T-helper 22 cell (primary cell): ENCODE measurements around the gene MCF2L2.
"Not testable (repeated sequence)": the region's sequence is repeated elsewhere in the genome, so short reads cannot be mapped to it uniquely, and the experiment has no call there.

Experiments
- DNase-seq: peaks from one replicate; pipeline ENCODE4 v3.0.0-alpha.2; 2020; ENCODE audit warnings: low read depth

The MCF2L2 gene

GRCh38 chr3:183202004-183202722, 226.3 kb downstream of the MCF2L2 start:
- DNase-seq = no peak

- no peak for DNase-seq
Measured at GRCh38 chr3:183198939-183199338, 229.5 kb downstream of the MCF2L2 start.

DNA sequence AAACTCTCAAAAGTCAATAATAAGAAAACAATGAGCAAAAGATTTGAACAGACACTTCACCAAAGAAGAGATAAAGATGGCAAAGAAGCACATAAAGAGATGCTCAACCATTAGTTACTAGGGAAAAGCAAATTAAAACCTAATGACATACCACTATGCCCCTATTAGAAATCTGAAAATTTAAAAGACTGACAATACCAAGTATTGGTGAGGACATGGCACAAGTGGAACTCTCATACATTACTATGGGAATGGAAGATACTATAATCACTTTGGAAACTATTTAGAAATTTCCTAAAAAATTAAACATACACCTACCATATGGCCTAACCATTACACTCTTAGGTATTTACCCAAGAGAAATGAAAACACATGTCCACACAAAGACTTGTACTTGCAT, 230.7 kb downstream of the MCF2L2 start:
- no peak for DNase-seq

GRCh38 chr3:183195266-183195665, 233.2 kb downstream of the MCF2L2 start:
- DNase-seq = no peak

DNA sequence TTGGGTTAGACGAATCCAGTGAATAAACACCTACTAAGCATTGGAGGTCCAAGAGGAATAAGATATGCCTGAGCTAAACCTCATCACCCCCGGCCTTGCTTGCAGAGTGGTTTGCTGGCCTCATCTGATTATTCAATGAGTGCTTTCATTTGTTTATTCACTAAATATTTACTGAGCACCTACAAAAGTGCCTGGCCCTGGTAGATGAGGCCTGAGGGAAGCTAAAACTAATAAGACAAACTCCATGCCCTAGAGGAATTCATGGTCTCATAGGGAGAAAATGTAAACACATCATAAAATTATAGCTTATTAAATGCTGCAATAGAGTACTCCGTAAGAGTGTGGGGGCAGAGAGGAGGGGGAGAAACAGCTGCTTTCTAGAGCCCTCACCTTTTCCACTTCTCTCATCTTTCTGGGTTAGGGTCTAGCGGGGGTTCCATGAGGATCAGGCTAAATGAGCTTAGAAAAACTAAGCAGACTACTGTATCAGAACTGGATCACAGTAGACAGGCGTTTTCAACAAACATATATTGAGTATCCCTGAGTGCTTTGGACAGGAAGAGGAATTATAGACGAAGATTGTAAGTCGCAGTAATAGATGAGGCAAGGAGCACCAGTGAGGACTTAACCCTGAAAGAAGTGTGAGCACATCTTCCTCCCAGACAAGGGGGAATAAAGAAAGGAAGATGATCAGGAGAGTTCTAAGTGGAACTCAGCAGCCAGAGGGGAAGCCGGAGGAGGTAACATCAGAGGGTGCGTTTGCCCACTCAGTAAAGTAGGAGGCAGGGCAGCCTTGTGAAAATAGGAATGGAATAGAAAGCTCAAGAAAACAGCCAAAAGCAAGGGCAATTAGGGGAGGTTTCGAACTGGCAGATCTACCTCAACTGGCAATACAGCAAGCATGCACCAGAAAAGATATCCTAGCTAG, 234.4 kb downstream of the MCF2L2 start:
- no peak for DNase-seq

GRCh38 chr3:183192650-183193300, 235.6 kb downstream of the MCF2L2 start:
- DNase-seq = no peak

DNA sequence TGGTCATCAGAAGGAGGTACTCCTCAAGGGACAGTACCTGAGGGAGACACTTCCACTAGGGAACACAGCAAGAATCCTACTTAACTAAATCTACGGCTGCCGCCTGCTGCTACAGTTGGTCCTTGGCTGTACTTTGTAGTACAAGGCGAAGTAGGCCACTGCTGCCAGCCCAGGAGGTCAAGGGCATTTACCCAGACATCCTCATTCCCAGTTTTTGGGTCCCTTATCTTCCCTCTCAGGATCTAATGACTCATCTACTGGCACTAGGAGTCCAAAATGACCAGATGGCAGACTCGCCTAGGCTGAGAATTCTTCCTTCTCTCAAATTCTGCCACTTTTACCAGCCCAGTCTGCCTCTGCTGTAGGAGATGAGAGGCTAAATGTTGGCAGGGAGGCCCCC, 238.8 kb downstream of the MCF2L2 start:
- no peak for DNase-seq

DNA sequence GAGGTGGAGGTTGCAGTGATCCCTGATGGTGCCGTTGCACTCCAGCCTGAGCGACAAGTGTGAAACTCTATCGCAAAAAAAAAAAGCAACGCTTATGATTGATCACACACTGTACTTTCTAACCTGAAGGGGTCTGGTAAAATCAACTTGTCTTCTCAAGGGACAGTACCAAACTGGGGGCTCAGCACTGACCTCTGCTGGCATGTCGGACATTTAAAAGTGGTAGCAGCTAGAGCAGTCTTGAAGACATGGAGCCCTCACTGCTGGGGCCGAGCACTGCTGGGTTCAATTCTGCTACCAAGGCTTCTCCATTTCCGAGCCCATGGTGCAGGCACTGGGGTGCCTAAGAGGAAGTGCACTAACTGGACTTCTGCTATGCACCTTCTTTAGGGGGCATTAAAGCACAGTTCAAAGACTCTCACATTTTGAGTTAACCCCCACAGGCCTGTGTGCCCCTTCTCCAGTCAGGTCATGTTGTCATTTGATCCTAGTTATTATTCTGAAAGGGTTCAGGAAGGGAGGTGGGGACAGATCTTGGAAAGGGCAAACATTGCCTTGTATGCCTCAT, 239.4 kb downstream of the MCF2L2 start:
- no peak for DNase-seq

DNA sequence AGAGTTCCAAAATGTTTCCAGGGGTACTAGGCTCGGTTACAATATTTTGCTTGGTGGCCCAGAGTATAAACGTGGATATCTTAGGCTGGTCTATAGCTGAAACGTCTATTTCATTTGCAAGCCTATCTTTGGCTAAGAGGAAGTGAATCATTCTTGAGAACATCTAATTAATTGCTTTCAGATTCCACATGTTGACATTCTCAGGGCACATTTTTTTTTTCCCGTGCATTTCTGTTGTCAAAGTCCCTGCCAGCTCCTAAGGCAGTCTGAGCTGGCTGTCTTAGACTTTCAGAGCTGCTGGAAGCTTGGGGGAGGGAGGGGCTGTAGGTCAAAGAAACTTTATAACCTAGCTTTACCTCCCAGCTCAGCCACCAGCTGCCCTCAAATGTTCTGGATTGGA, 242.7 kb downstream of the MCF2L2 start:
- DNase-seq = no peak

GRCh38 chr3:183182732-183183610, 245.4 kb downstream of the MCF2L2 start:
- no peak for DNase-seq

DNA sequence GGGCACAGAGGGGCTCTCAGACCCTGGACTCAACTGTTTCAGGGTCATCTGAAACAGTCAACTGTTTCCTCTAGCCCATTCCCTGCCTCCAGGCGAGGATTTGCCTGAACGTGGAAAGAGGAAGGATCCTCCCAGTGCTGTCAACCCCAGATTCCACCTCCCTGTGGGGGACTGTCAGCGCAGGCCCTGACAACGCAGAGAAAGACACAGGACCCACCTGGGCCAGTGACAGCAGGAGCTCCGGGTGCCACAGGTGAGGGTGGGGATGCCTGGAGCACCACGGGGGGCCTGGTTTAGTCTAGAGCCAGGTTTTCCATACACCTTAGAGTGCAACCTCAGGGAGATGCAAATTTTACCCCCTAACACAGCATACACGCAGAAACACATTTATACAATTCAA, 246.3 kb downstream of the MCF2L2 start:
- no peak for DNase-seq

GRCh38 chr3:183181606-183182005, 246.8 kb downstream of the MCF2L2 start:
- DNase-seq = no peak

- no peak for DNase-seq
Measured at GRCh38 chr3:183180784-183181295, 247.6 kb downstream of the MCF2L2 start.

DNA sequence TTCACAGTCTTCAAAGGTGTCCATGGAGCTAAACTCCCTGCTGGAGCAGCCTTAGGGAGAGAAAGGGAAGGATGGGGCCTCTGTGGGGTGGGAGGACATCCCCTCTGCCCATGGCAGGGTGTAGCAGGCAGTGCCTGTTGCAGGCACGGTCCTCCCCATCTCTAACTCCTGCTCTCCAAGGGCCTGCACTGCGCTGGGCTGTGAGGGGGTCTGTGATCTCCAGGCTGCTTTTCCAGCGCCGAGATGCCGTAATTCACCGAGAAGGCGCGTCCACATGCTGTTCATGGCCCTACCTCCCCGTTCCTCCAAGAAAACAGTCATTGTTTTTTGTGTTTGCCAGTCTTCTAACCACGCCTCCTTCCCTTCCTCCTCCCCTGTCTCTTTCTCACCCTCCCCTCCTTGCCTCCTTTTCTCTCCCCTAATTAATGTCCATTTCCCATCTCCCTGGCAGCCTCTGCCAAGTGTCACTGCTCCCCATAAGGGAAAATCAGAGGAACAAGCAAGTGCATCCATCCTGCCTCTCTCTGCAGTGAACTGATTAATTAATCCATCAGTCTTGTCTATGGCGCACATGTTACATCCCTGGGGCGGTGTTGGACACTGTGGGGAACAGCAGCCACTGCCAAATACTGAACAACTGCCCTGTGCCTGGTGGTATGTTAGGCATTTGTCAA, 248.2 kb downstream of the MCF2L2 start:
- DNase-seq = no peak

DNA sequence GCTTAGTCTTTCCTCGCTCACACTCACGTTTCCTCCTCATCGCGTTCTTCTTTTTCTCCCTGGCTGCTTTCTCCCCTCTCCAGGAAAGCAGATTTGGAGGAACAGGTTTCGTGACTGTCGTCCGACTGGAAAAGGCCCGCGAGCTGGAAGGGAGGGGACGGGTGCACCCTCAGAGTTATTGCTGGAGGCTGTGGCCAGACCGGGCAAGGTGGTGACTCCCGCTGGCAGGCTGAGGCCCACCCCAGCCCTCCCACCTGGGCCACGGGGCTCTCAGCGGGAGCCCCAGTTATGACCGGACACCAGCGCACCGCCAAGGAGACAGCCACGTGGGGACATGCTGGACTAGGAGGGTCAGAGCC, 248.9 kb downstream of the MCF2L2 start:
- not testable (repeated sequence) for DNase-seq

GRCh38 chr3:183178833-183179549, 249.4 kb downstream of the MCF2L2 start:
- DNase-seq = no peak

- no peak for DNase-seq
Measured at GRCh38 chr3:183178512-183178832, 249.9 kb downstream of the MCF2L2 start.

DNA sequence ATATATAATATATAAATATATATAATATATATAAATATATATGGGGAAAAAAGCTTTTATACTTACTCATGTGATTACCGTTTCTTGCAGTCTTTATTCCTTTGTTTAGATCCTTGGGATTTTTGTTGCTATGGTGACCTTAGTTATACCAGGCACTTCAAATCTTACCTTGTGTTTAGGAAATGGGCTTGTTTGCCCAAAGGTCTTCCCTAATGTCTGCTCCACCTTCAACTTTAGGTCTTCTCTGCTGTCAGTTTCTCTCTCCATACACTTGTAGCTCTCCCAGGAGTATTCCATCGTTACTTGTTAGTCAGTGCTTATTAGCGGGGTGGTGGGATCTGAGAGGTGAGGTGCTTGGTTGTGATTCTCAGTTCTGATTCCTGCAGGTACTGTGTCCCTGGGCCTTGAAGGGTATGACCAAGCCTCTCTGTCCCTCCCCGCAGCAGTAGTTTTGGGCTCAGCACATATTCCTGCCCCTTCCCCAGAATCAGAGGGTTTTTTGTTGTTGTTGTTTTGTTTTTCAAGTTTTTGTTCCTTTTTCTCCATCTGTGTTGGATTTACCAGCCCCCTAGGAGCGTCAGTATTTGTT, 256.3 kb downstream of the MCF2L2 start:
- no peak for DNase-seq

DNA sequence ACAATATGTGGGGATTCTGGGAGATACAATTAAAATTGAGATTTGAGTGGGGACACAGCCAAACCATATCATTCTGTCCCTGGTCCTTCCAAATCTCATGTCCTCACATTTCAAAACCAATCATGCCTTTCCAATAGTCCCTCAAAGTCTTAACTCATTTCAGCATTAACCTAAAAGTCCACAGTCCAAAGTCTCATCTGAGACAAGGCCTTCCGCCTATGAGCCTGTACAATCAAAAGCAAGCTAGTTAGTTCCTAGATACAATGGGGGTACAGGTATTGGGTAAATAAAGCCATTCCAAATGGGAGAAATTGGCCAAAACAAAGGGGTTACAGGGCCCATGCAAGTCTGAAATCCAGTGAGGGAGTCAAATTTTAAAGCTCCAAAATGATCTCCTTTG, 260.4 kb downstream of the MCF2L2 start:
- DNase-seq = not testable (repeated sequence)

DNA sequence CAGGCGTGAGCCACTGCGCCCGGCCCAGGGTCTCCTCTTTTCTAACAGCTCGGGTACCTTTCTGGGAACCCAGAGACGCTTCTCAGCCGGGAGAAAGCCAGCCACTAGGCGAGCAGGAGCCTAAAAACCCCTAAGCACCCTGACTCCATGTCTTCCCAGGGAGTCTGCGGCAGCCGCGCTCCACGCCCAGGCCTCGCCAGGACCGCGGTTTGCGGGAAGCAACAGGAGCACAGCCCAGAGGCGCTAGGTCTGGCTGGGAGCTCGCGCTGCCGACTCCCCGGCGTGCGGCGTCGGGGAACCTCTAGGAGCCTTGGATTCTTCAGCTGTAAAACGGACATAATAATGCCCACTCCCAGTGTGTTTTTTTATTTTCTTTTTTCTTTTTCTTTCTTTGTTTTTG, 264.9 kb downstream of the MCF2L2 start:
- no peak for DNase-seq
